Measurements from ENCODE around the gene PGBD5.

PGBD5 gene

GRCh38 chr1:230320804-230321203 is 105.3 kb downstream of the PGBD5 start:
- no peak for DNase-seq

DNA sequence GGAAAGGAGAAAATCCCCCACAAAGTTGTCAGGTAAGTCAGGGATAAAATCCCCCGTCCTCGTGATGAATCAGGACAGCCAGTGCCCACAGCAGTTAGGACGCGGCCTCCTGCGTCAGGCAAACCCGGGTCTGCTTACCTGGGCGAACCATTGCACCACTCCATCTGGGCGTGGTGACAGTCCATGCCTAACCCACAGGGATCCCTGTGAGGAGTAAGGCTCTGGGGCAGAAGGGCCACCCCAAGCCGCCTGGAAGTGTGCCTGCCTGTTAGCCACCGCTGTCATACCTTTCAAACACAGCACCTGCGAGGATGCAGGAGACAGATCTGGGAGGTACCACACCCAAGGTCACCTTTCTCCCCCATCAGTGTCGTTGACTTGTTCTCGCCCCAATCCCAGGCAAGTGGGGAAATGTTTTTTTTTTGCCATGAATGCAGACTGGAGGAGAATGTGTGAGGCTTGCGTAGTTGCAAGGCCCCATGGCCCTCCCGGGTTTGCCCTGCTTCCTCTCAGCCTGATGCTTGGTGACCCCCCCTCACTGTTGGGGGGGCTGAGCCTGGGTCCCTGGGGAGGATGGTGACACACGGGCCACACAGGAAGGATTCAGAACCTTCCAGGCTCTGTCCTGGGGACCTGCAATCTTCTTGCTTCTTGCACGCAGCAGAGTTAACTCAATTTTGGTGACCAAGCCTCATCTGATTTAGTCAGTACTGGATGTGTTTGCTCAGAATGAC is 107.0 kb downstream of the PGBD5 start:
- DNase-seq, result no peak

DNA sequence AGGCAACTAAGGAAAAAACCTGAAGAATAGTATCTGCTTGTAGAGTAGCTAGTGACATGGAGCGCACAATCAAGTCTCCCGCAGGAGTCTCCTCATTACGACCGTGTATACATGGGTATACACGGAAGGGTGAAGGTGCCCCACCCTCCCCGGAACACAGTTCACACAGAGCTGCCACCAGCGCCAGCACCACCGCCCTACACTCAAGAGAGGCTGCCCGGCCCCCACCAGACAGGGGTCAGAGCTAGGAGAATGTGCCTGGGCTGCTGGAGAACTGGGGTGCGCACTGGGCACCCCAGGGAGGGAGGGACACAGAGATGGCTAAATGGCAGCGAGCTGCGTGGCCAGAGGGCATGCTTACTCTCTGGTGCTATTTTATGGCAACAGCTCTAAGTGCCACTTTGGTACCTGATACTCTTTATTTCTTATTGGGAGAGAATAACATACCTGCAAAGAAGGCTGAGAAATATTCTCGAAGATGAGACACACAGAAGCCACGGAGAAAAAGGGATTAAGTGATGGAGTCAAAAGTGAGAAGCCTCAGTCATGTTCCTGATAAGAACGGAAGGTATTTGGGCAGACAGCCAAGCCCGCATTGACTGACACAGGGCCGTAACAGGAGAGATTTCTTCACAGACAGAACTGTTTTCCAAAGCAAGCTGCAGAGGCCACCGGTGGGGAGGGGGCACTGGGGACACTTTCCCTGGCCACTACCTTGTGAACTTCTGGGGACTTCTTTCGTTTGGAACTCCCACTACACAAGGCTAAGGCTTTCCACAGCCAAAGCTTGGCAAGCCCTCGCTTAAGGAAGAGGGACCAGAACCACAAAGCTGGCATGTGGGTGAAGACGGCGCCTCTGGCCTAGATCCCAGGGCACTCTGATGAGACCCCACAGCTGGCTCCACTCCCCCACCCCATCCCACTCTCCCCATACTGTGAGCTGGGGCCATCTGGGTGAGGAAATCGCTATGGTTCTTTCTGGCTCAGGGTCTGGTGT is 108.0 kb downstream of the PGBD5 start:
- no peak for DNase-seq

DNA sequence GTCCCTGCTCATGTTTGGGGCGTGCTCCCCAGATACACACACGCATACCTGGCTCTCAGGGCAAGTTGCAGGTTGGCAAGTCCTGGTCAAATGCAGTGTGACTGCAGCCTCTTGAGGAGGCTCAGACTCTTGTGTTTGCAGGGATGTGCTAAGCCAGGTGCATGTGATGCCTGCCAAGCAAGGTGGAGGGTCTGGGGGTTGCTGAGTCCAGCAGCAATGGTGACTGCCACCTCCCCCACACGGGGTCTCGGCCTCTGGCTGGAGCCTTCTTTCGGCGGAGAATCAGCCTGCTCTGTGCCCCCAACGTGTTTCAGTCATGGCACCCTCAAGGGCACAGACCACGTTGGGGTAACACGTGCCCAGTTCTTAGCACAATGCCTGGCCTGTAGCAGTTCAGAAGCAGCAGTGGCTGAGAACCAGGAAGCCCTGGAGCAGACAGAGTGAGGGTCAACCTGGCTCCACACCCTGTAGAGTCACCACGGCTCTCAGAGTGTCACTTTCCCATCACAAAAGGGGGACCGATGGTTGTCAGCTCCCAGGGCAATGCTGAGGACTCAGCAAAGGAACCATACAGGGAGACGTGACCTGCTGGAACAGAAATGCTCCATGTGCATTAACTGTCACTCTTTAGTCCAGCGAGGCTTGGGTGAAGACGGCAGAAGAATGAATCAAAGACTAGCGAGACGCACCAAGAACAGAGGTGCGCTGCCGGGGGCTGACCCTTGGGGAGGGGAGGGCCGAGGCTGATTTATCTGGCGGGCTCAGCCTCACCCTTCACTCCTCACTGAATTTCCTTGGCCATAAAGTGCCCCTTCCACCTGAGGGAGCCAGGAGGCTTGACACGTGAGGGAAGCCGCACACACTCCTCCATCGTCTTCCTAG is 109.0 kb downstream of the PGBD5 start:
- DNase-seq, result no peak

- DNase-seq, result no peak
Measured at GRCh38 chr1:230315099-230315498, 111.0 kb downstream of the PGBD5 start.

DNA sequence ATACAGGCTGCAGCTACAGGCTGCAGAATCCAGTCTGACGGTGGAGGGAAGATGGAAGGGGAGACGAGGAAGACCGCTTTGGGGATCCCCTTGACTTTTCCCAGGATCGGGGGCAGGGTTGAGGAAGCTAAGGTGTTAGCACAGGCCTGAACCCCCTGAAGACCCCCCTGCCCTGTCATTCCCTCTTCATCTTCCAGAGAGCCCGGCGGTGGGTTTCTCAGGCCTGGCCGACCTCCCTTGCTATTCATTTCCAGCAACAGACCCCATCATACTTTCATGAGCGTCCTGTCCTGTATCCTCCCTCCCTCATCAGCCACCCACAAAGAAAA is 112.0 kb downstream of the PGBD5 start:
- no peak for DNase-seq

DNA sequence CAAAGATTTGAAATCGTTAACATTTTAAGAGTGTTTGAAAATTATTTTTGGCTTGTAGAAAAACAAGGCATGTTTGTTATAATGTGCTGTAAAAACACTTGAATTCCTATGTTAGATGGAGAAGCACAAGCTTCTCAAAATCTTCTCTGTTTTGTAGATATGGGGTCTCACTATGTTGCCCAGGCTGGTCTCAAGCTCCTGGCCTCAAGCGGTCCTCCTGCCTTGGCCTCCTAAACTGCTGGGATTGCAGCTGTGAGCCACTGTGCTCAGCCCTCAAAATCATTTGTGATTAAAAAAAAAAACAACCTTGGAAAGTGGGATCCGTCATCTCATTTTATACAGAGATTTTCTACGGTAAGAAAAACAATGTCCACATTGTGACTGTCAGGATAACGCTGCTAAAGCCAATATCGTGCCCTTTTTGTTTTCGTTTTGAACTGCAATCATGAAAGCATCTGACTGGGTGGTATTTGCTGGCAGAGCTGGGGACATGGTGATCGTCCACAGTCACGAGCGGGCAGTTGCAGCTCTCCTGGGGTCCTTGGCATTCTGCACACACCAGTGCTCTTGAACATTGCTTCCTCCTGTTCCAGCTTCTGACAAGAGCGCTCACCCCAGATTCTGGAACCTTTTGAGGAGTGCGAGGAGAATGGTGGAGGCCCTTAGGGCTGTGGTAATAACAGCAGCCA is 112.5 kb downstream of the PGBD5 start:
- DNase-seq, result no peak

- no peak for DNase-seq
Measured at GRCh38 chr1:230312676-230313075, 113.5 kb downstream of the PGBD5 start.

DNA sequence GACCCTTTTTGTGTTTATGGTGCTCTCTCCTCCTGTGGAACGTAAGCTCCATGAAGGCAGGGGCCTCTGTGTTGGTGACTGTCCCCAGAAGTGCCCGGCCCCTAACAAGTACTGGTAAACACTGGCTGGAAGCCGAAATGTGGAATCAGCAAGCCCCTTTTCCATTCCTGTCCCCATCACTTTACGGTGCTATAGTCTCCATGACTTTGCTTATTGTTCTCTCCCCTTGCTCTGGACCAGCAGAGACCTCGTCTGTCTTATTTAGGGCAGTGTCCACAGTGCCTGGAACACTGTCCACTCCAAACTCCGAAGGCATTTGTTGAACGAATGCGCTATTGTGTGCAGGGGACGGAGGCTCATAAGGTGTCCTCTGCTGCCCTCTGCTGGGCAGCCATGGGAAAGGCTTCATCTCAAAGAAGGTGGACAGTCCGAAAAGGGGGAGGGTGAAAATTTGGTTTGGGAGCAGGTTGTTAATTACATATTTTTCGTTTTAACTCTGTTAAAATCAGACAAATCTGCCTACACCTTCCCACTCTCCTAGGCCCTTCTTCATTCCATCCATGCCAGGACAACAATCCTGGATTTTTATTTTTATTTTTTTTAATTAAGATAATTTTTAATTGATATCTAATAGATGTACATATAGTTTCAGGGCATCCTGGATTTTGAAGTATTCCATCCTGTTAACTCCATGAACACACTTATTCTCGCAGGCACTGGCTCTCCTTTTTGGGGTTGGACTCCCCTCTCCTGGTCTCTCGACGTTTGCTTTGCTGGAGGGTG is 115.6 kb downstream of the PGBD5 start:
- DNase-seq, result peak; percentile 91

DNA sequence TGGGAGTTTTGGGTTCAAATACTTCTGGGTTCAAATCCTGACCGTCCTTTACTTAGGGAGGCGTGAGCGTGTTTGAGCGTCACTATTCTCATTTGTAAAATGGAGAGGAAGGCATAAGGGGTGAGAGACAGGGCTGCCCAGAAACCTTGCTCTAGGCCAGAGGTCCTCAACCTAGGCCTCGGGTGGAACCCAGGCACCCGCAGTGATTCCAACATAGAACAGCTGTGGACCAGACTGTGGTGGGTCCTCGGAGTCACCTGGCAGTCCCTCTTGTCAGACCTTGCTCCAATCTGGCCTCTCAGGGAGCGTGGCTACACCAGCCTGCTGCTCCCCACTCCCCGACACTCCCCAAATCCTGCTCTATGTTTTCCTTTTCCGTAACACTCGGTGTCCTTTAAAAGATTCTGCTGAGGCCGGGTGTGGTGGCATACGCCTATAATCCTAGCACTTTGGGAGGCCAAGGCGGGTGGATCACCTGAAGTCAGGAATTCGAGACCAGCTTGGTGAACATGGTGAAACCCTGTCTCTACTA is 116.4 kb downstream of the PGBD5 start:
- DNase-seq, result no peak

DNA sequence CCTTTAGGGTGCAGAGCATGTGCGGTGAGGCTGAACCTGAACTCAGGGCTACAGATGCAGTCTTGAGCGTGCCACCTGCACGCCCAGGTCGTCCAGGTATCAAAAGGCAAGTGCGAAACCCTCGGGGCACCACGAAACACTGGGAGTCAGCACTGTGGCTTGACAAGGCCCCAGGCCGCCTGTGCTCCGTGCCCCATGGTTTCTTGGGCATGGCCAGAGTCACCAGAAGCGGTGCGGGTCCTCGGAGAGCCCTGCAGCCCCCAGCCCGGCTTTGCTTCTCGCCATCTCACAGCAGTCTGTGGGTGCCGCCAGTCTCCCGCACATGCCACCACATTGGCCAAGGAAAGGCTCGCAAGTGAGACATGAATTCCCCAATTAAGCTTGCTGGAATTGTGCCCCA is 117.3 kb downstream of the PGBD5 start:
- DNase-seq, result no peak

GRCh38 chr1:230308039-230308438 is 118.1 kb downstream of the PGBD5 start:
- DNase-seq, result no peak

GRCh38 chr1:230307213-230307612 is 118.9 kb downstream of the PGBD5 start:
- DNase-seq, result no peak

GRCh38 chr1:230306169-230306568 is 120.0 kb downstream of the PGBD5 start:
- DNase-seq, result no peak

DNA sequence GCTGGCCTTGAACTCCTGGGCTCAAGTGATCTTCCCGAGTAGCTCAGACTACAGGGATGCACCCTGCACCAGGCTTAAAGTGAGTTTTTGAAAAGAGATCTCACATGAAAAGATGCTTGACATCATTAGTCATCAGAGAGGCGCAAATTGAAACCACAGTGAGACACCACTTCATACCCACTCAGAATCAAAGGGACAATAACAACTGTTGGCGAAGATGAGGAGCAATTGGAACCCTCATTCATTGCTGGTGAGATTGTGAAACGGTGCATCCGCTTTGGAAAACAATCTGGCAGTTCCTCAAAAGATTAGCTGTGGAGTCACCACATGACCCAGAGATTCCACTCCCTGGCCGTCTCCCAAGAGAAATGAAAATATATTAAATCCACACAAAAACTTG is 122.3 kb downstream of the PGBD5 start:
- no peak for DNase-seq

GRCh38 chr1:230303069-230303468 is 123.1 kb downstream of the PGBD5 start:
- DNase-seq, result no peak

DNA sequence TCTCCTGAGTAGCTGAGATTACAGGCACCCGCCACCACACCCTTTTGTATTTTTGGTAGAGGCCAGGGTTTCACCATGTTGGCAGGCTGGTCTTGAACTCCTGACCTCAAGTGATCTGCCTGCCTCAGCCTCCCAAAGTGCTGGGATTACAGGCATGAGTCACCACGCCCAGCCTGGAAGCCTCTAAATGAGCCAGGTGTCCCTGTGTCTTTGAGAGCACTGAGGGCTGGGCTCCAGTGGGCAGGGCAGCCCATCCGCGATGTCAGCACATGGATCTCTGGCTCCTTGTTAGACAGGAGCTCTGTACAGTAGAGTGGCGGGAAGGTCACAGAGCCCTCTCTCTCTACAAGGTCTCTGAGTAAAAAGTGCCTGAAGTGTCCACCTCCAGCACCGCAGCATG is 124.3 kb downstream of the PGBD5 start:
- no peak for DNase-seq

GRCh38 chr1:230301322-230301721 is 124.8 kb downstream of the PGBD5 start:
- DNase-seq, result no peak

GRCh38 chr1:230300322-230301301 is 125.5 kb downstream of the PGBD5 start:
- DNase-seq, result no peak

All from midbrain (tissue), 1 donor.